Measurements from ENCODE around the gene CEP164.

The CEP164 gene

GRCh38 chr11:117443266-117444186, 115.9 kb downstream of the CEP164 start:
- Histone ChIP-seq H3K36me3 (ENCODE audit: control insufficient read depth in 2 of 2, insufficient read depth in 1 of 2, low read length in 2 of 2) (no peaks in the 10 kb centered on the region), H3K4me1 (ENCODE audit: control insufficient read depth, insufficient read depth, low read length) (no peaks in the 10 kb centered on the region), H3K9me3 (ENCODE audit: control insufficient read depth, insufficient read depth, low read depth, low read length) (no peaks in the 10 kb centered on the region), H3K4me3 (ENCODE audit: low read depth, low read length) (no peak overlapping the region), H3K27ac (ENCODE audit: extremely low read depth, low read depth, low read length) (no peak overlapping the region)
- ChIA-PET POLR2A (no interaction called here), CTCF (interaction anchor here (0.6 to 3.9 kb wide), 13 partner anchors 11 to 484 kb away, joined by 3 to 28 read pairs (median 4); no protein-coding TSS in a partner anchor)
- TF ChIP-seq ZNF548 (tag by site-specific recombination; IDR thresholded peaks at IDR 0.05) (no peak), ZIC2 (tag by site-specific recombination; IDR thresholded peaks at IDR 0.05) (peak; percentile 48)

GRCh38 chr11:117444256-117444655, 116.6 kb downstream of the CEP164 start:
- no peaks in the 10 kb centered on the region for H3K36me3 ChIP-seq (ENCODE audit: control insufficient read depth in 2 of 2, insufficient read depth in 1 of 2, low read length in 2 of 2)
- TF ChIP-seq ZNF777 (tag by site-specific recombination; IDR thresholded peaks at IDR 0.05; ENCODE audit: borderline replicate concordance) (no peak), ZNF76 (tag by site-specific recombination; IDR thresholded peaks at IDR 0.05; ENCODE audit: borderline replicate concordance, low read depth) (no peak), KLF17 (tag by site-specific recombination; IDR thresholded peaks at IDR 0.05) (no peak), PRDM4 (tag by site-specific recombination; IDR thresholded peaks at IDR 0.05) (no peak), ZNF366 (tag by site-specific recombination; conservative IDR thresholded peaks at IDR 0.05) (no peak), ZBTB10 (tag by site-specific recombination; IDR thresholded peaks at IDR 0.05) (no peak), ZNF362 (tag by site-specific recombination; IDR thresholded peaks at IDR 0.05) (no peak), ZBTB44 (tag by site-specific recombination; IDR thresholded peaks at IDR 0.05) (no peak), ZNF785 (tag by site-specific recombination; IDR thresholded peaks at IDR 0.05) (no peak), GLI4 (tag by site-specific recombination; IDR thresholded peaks at IDR 0.05) (no peak), ZNF175 (tag by site-specific recombination; IDR thresholded peaks at IDR 0.05) (no peak), ZNF555 (tag by site-specific recombination; conservative IDR thresholded peaks at IDR 0.05) (no peak), ZNF639 (tag by site-specific recombination; IDR thresholded peaks at IDR 0.05) (no peak), GLIS2 (tag by site-specific recombination; IDR thresholded peaks at IDR 0.05) (no peak)
- no peak overlapping the region for H3K27ac ChIP-seq (ENCODE audit: extremely low read depth, low read depth, low read length)
- POLR2A ChIA-PET: no interaction called here
- H3K4me3 ChIP-seq (ENCODE audit: low read depth, low read length): no peak overlapping the region
- H3K9me3 ChIP-seq (ENCODE audit: control insufficient read depth, insufficient read depth, low read depth, low read length): no peaks in the 10 kb centered on the region
- H3K4me1 ChIP-seq (ENCODE audit: control insufficient read depth, insufficient read depth, low read length): no peaks in the 10 kb centered on the region
- CTCF ChIA-PET: interaction anchor here (0.7 to 3.9 kb wide), 11 partner anchors 14 to 385 kb away, joined by 3 to 28 read pairs (median 4); no protein-coding TSS in a partner anchor

All from HEK293 (cell line).